SK-N-SH treated with all-trans-retinoic acid at 6 μM for 48 hours (cell line): ENCODE measurements around the gene UVRAG.

ENCODE experiments used
- ISL1 ChIP-seq: fragments of 250-450 bp; sonication (Bioruptor Pico); IDR thresholded peaks from 2 replicates; pipeline ENCODE4 v2.1.2; 2022; ENCODE audit warnings: mild to moderate bottlenecking, moderate library complexity
- TF ChIP-seq, protein P1 (sequence below): fragments of 250-450 bp; sonication (Bioruptor Pico); IDR thresholded peaks from 2 replicates; pipeline ENCODE4 v1.5.1; 2020; ENCODE audit warnings: low read depth, mild to moderate bottlenecking, moderate library complexity

GRCh38 chr11:75811485-75811884, 3.5 kb upstream of the UVRAG start:
- TF ChIP-seq, protein P1, sequence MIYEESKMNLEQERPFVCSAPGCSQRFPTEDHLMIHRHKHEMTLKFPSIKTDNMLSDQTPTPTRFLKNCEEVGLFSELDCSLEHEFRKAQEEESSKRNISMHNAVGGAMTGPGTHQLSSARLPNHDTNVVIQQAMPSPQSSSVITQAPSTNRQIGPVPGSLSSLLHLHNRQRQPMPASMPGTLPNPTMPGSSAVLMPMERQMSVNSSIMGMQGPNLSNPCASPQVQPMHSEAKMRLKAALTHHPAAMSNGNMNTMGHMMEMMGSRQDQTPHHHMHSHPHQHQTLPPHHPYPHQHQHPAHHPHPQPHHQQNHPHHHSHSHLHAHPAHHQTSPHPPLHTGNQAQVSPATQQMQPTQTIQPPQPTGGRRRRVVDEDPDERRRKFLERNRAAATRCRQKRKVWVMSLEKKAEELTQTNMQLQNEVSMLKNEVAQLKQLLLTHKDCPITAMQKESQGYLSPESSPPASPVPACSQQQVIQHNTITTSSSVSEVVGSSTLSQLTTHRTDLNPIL (CRISPR knock-in tag) = no peak
- TF ChIP-seq ISL1 = no peak
